Spleen (tissue), 11 donors: ENCODE measurements around the gene MED9. TPM values are rescaled to one million over a fixed set of nuclear protein-coding genes. Genes with fewer than 3 reads are reported as not detected.

Source experiments
- DNase-seq: peaks from one replicate; pipeline ENCODE4 v3.0.0-alpha.2; 2020
- H3K27ac ChIP-seq, 8 donors: fragments of 200-600 bp; sonication (generic) in 7 of 8; 1 replicate in 4 of 8; 2 replicates in 4 of 8; pipeline versions ENCODE4 v1.5.0 to v1.8.0; 2016 to 2021; ENCODE audit warnings: inconsistent platforms in 4 of 8, mild to moderate bottlenecking in 4 of 8, moderate library complexity in 1 of 8
- H3K27me3 ChIP-seq, 7 donors: fragments of 200-600 bp; sonication (generic) in 6 of 7; replicated peaks in 1 of 7; 1 replicate in 4 of 7; 2 replicates in 3 of 7; pipeline versions ENCODE4 v1.5.0 to v1.8.0; 2016 to 2021; ENCODE audit warnings: inconsistent platforms in 3 of 7, mild to moderate bottlenecking in 1 of 7
- H3K36me3 ChIP-seq, 6 donors: fragments of 200-600 bp; sonication (generic) in 5 of 6; 1 replicate in 4 of 6; 2 replicates in 2 of 6; pipeline versions ENCODE4 v1.5.0 to v1.8.0; 2016 to 2021; ENCODE audit warnings: inconsistent platforms in 2 of 6
- H3K4me1 ChIP-seq, 6 donors: fragments of 200-600 bp; sonication (generic) in 5 of 6; 1 replicate in 3 of 6; 2 replicates in 3 of 6; pipeline versions ENCODE4 v1.5.0 to v1.8.0; 2016 to 2021; ENCODE audit warnings: inconsistent platforms in 3 of 6
- H3K4me3 ChIP-seq, 8 donors: fragments of 200-600 bp; sonication (generic) in 7 of 8; 1 replicate in 4 of 8; 2 replicates in 4 of 8; pipeline versions ENCODE4 v1.5.0 to v1.8.0; 2016 to 2021; ENCODE audit warnings: inconsistent platforms in 4 of 8, mild to moderate bottlenecking in 4 of 8, moderate library complexity in 2 of 8
- H3K9me3 ChIP-seq, 8 donors: fragments of 200-600 bp; sonication (generic) in 7 of 8; 1 replicate in 4 of 8; 2 replicates in 4 of 8; pipeline versions ENCODE4 v1.5.0 to v1.8.0; 2016 to 2021; ENCODE audit warnings: inconsistent platforms in 4 of 8
- CTCF ChIP-seq, 11 experiments: fragments of 200-600 bp in 7 of 11; fragments of 450-650 bp in 4 of 11; sonication (generic) in 4 of 11; IDR thresholded peaks in 8 of 11; conservative IDR thresholded peaks in 3 of 11; 1 replicate in 7 of 11; 2 replicates in 4 of 11; pipeline versions ENCODE4 v1.4.0 to v1.8.0; 2016 to 2021; ENCODE audit warnings: antibody characterized with exemption in 11 of 11, inconsistent platforms in 4 of 11, mild to moderate bottlenecking in 1 of 11
- POLR2A ChIP-seq, 3 donors: fragments of 450-650 bp; IDR thresholded peaks; one replicate each; pipeline ENCODE4 v1.5.1; 2017; ENCODE audit warnings: antibody characterized with exemption in 3 of 3, mild to moderate bottlenecking in 1 of 3
- POLR2AphosphoS5 ChIP-seq, 3 donors: sonication (generic); formaldehyde crosslinking; IDR thresholded peaks; one replicate each; pipeline ENCODE4 v1.5.1; 2017; ENCODE audit warnings: antibody characterized with exemption in 3 of 3
- WGBS, 5 donors: extraction: QIAGEN DNeasy Blood & Tissue Kit in 3 of 5; methylation state at CpG; one replicate each; pipeline versions ENCODE4 v1.1.5 to v1.1.7; 2013 to 2018; 5-methylcytosine and 5-hydroxymethylcytosine counted together
- intact Hi-C: fragments of 100-400 bp; cut with DNase I; formaldehyde crosslinking; loops from one replicate; pipeline ENCODE4 v1.15.0; 2023; ENCODE audit warnings: low total_unique reads
- polyA plus RNA-seq, 3 donors: library from polyadenylated mRNA; stranded (reverse); fragments of 200-250 nt; gene quantifications; one replicate each; pipeline ENCODE4 v1.2.1, GENCODE V29; 2013
- total RNA-seq, 7 donors: library from RNA; depleted of rRNA in 3 of 7; stranded (reverse); fragments of >200 nt in 3 of 7; fragmentation: NEBNext Ultra II Directional in 4 of 7; extraction: Animal tissue kit (Norgen Biotek cat#: 25700) in 4 of 7; gene quantifications; one replicate each; pipeline versions ENCODE4 v1.1.0 to v1.2.1, GENCODE V29; 2016 to 2021
- donor health status: healthy with polysubstance abuse.
- donor health status: DM: no; HTN: no; CAD: no; lungs with moderate emphysema.
- donor health status: DM: no; HTN: no; CAD: no.
- donor health status: Bipolar disorder and iron deficiency.
- donor health status: healthy.
- donor health status: DM: no; HTN: no; CAD: no.
- donor health status: DM: yes; HTN: yes; CAD: no.

MED9 gene
- total and polyA plus RNA-seq, 10 donors = 8.5 to 19.2 (median 14.1) TPM

GRCh38 chr17:17474341-17474740 is 2.5 kb upstream of the MED9 start:
- no peak overlapping the region for H3K4me3 ChIP-seq
- no peaks in the 10 kb centered on the region for H3K9me3 ChIP-seq
- H3K27ac ChIP-seq = no peak overlapping the region
- peaks cover 0 to under 1% (median 0%) of the 10 kb centered on the region in 6 donors for H3K36me3 ChIP-seq
- no peak for TF ChIP-seq CTCF (IDR thresholded peaks at IDR 0.05 in 8 of 11, conservative IDR thresholded peaks at IDR 0.05 in 3 of 11)
- no peak for TF ChIP-seq POLR2AphosphoS5 (IDR thresholded peaks at IDR 0.05)
- no peak for TF ChIP-seq POLR2A (IDR thresholded peaks at IDR 0.05)
- peak; percentile 54 for DNase-seq
- peaks cover 17 to 35% (median 30%) of the 10 kb centered on the region in 6 donors for H3K4me1 ChIP-seq
- H3K27me3 ChIP-seq = peaks cover 0 to 9% (median 0%) of the 10 kb centered on the region in 7 donors
- 75 to 83% (median 79%) methylated on average over 7 of the region's 7 CpGs for WGBS, 5 donors
- intact Hi-C loops = no loop called here

GRCh38 chr17:17479209-17479608 is 2.4 kb downstream of the MED9 start:
- H3K27me3 ChIP-seq = no peaks in the 10 kb centered on the region
- H3K36me3 ChIP-seq = peaks cover 0 to 31% (median 0%) of the 10 kb centered on the region in 6 donors
- no peak for DNase-seq
- H3K27ac ChIP-seq = no peak overlapping the region
- H3K4me3 ChIP-seq = no peak overlapping the region
- WGBS, 5 donors = 96 to 98% (median 98%) methylated on average over 3 of the region's 3 CpGs
- intact Hi-C loops = no loop called here
- no peak for TF ChIP-seq POLR2A (IDR thresholded peaks at IDR 0.05)
- TF ChIP-seq POLR2AphosphoS5 (IDR thresholded peaks at IDR 0.05) = no peak
- no peak for TF ChIP-seq CTCF (IDR thresholded peaks at IDR 0.05 in 8 of 11, conservative IDR thresholded peaks at IDR 0.05 in 3 of 11)
- no peaks in the 10 kb centered on the region for H3K9me3 ChIP-seq
- peaks cover 18 to 83% (median 57%) of the 10 kb centered on the region in 6 donors for H3K4me1 ChIP-seq

- Histone ChIP-seq H3K4me3 (no peak overlapping the region), H3K9me3 (no peaks in the 10 kb centered on the region), H3K27ac (no peak overlapping the region), H3K36me3 (peaks cover 0 to 44% (median 0%) of the 10 kb centered on the region in 6 donors), H3K27me3 (no peaks in the 10 kb centered on the region), H3K4me1 (peaks cover 25 to 97% (median 64%) of the 10 kb centered on the region in 6 donors)
- TF ChIP-seq POLR2AphosphoS5 (IDR thresholded peaks at IDR 0.05) = no peak
- no peak for TF ChIP-seq CTCF (IDR thresholded peaks at IDR 0.05 in 8 of 11, conservative IDR thresholded peaks at IDR 0.05 in 3 of 11)
- no peak for TF ChIP-seq POLR2A (IDR thresholded peaks at IDR 0.05)
- WGBS, 5 donors = 54 to 74% (median 68%) methylated on average over 6 of the region's 6 CpGs
- intact Hi-C loops = no loop called here
- DNase-seq = no peak
These were observed 3.9 kb downstream of the MED9 start for GRCh38 chr17:17480593-17481148.

GRCh38 chr17:17481860-17482259 is 5.1 kb downstream of the MED9 start:
- no peak for DNase-seq
- H3K9me3 ChIP-seq = no peaks in the 10 kb centered on the region
- TF ChIP-seq CTCF (IDR thresholded peaks at IDR 0.05 in 8 of 11, conservative IDR thresholded peaks at IDR 0.05 in 3 of 11) = no peak
- no peak for TF ChIP-seq POLR2AphosphoS5 (IDR thresholded peaks at IDR 0.05)
- no peak for TF ChIP-seq POLR2A (IDR thresholded peaks at IDR 0.05)
- peaks cover 21 to 90% (median 60%) of the 10 kb centered on the region in 6 donors for H3K4me1 ChIP-seq
- no peak overlapping the region for H3K27ac ChIP-seq
- WGBS, 5 donors = 78 to 85% (median 82%) methylated on average over 5 of the region's 5 CpGs
- peaks cover 0 to 56% (median 3%) of the 10 kb centered on the region in 6 donors for H3K36me3 ChIP-seq
- H3K4me3 ChIP-seq = no peak overlapping the region
- intact Hi-C loops = no loop called here
- no peaks in the 10 kb centered on the region for H3K27me3 ChIP-seq
